ENCODE results near the gene NEDD4L. TPM values are rescaled to one million over a fixed set of nuclear protein-coding genes. Genes with fewer than 3 reads are reported as not detected.

NEDD4L gene
- total and polyA plus RNA-seq, 4 donors: 40.2 to 308 (median 148) TPM

GRCh38 chr18:58298251-58299134 is 254.5 kb downstream of the NEDD4L start:
- TF ChIP-seq CTCF (IDR thresholded peaks at IDR 0.05; ENCODE audit: control extremely low read depth, extremely low read depth): no peak
- ATAC-seq (ENCODE audit: insufficient read depth, low FRiP score) (no peak), DNase-seq (no peak)
- H3K36me3 ChIP-seq (ENCODE audit: control insufficient read depth in 4 of 4, insufficient read depth in 4 of 4, low read length in 4 of 4): no peaks in the 10 kb centered on the region
- no peak overlapping the region for H3K9ac ChIP-seq (ENCODE audit: insufficient read depth in 1 of 2, low read length in 2 of 2)
- 45 to 57% methylated on average over 5 of the region's 5 CpGs for WGBS, 2 donors
- peak overlapping the region in 1 of 2 donors; percentile 17 for H3K27ac ChIP-seq (ENCODE audit: low read depth in 1 of 2, low read length in 1 of 2)
- H3K4me3 ChIP-seq: no peak overlapping the region
- no peaks in the 10 kb centered on the region for H3K27me3 ChIP-seq (ENCODE audit: control insufficient read depth in 3 of 3, insufficient read depth in 3 of 3, low read length in 2 of 3)
- H3K9me3 ChIP-seq (ENCODE audit: control insufficient read depth in 4 of 4, insufficient read depth in 3 of 4, low read length in 3 of 4): no peaks in the 10 kb centered on the region
- H3K4me1 ChIP-seq (ENCODE audit: control insufficient read depth in 5 of 5, insufficient read depth in 5 of 5, low read length in 5 of 5): peaks cover 4 to 42% (median 23%) of the 10 kb centered on the region in 5 donors

GRCh38 chr18:58299135-58299473 is 255.1 kb downstream of the NEDD4L start:
- no peak for TF ChIP-seq CTCF (IDR thresholded peaks at IDR 0.05; ENCODE audit: control extremely low read depth, extremely low read depth)
- Histone ChIP-seq H3K9ac (ENCODE audit: insufficient read depth in 1 of 2, low read length in 2 of 2) (no peak overlapping the region), H3K4me3 (no peak overlapping the region), H3K36me3 (ENCODE audit: control insufficient read depth in 4 of 4, insufficient read depth in 4 of 4, low read length in 4 of 4) (no peaks in the 10 kb centered on the region), H3K27me3 (ENCODE audit: control insufficient read depth in 3 of 3, insufficient read depth in 3 of 3, low read length in 2 of 3) (no peaks in the 10 kb centered on the region), H3K4me1 (ENCODE audit: control insufficient read depth in 5 of 5, insufficient read depth in 5 of 5, low read length in 5 of 5) (peaks cover 4 to 42% (median 23%) of the 10 kb centered on the region in 5 donors), H3K9me3 (ENCODE audit: control insufficient read depth in 4 of 4, insufficient read depth in 3 of 4, low read length in 3 of 4) (no peaks in the 10 kb centered on the region), H3K27ac (ENCODE audit: low read depth in 1 of 2, low read length in 1 of 2) (peak overlapping the region in 1 of 2 donors; percentile 17)
- DNase-seq (no peak), ATAC-seq (ENCODE audit: insufficient read depth, low FRiP score) (no peak)
- 86 to 95% methylated on average over 4 of the region's 4 CpGs for WGBS, 2 donors

GRCh38 chr18:58299936-58300335 is 255.9 kb downstream of the NEDD4L start:
- H3K27me3 ChIP-seq (ENCODE audit: control insufficient read depth in 3 of 3, insufficient read depth in 3 of 3, low read length in 2 of 3): no peaks in the 10 kb centered on the region
- H3K9me3 ChIP-seq (ENCODE audit: control insufficient read depth in 4 of 4, insufficient read depth in 3 of 4, low read length in 3 of 4): no peaks in the 10 kb centered on the region
- H3K27ac ChIP-seq (ENCODE audit: low read depth in 1 of 2, low read length in 1 of 2): peak overlapping the region in 1 of 2 donors; percentile 57
- DNase-seq (no peak), ATAC-seq (ENCODE audit: insufficient read depth, low FRiP score) (no peak)
- no peak overlapping the region for H3K9ac ChIP-seq (ENCODE audit: insufficient read depth in 1 of 2, low read length in 2 of 2)
- H3K36me3 ChIP-seq (ENCODE audit: control insufficient read depth in 4 of 4, insufficient read depth in 4 of 4, low read length in 4 of 4): no peaks in the 10 kb centered on the region
- peaks cover 4 to 39% (median 23%) of the 10 kb centered on the region in 5 donors for H3K4me1 ChIP-seq (ENCODE audit: control insufficient read depth in 5 of 5, insufficient read depth in 5 of 5, low read length in 5 of 5)
- 56 to 71% methylated on average over 1 of the region's 1 CpG for WGBS, 2 donors
- no peak for TF ChIP-seq CTCF (IDR thresholded peaks at IDR 0.05; ENCODE audit: control extremely low read depth, extremely low read depth)
- H3K4me3 ChIP-seq: no peak overlapping the region

Data from lung (tissue), 12 donors.